ENCODE data around the gene POFUT2.

POFUT2 gene

DNA sequence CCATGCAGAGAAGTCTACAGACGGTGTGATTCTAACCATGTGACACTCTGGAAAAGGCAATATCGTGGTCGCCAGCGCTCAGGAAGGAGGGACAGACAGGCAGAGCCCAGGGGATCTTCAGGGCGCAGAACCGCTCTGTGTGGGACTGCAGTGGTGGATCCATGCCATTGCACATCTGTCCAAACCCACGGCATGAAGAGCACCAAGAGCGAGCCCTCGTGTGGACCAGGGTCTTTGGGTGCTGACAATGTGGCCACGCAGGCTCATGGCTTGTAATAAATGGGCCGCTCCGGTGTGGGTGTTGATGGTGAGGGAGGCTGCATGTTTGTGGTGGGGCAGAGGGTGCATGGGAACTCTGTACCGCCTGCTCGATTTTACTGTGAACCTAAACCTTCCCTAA is 25.3 kb upstream of the POFUT2 start:
- Histone ChIP-seq H4K20me1 (ENCODE audit: insufficient read depth) (no peaks in the 10 kb centered on the region), H3K4me2 (no peak overlapping the region), H3K27ac (no peak overlapping the region), H3K79me2 (ENCODE audit: insufficient read depth, low read depth) (no peaks in the 10 kb centered on the region), H3K4me1 (ENCODE audit: low read depth, poor library complexity, severe bottlenecking) (peaks cover 9% of the 10 kb centered on the region), H3K4me3 (IDR thresholded peaks at IDR 0.05; ENCODE audit: insufficient read depth, low read depth, low read length) (no peak overlapping the region), H3K9ac (no peak overlapping the region), H2AFZ (ENCODE audit: low read depth) (no peak overlapping the region), H3K36me3 (ENCODE audit: insufficient read depth) (no peaks in the 10 kb centered on the region), H3K27me3 (ENCODE audit: insufficient read depth, low read depth) (peaks cover 92% of the 10 kb centered on the region)
- TF ChIP-seq, protein P1, sequence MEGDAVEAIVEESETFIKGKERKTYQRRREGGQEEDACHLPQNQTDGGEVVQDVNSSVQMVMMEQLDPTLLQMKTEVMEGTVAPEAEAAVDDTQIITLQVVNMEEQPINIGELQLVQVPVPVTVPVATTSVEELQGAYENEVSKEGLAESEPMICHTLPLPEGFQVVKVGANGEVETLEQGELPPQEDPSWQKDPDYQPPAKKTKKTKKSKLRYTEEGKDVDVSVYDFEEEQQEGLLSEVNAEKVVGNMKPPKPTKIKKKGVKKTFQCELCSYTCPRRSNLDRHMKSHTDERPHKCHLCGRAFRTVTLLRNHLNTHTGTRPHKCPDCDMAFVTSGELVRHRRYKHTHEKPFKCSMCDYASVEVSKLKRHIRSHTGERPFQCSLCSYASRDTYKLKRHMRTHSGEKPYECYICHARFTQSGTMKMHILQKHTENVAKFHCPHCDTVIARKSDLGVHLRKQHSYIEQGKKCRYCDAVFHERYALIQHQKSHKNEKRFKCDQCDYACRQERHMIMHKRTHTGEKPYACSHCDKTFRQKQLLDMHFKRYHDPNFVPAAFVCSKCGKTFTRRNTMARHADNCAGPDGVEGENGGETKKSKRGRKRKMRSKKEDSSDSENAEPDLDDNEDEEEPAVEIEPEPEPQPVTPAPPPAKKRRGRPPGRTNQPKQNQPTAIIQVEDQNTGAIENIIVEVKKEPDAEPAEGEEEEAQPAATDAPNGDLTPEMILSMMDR (conservative IDR thresholded peaks at IDR 0.05; ENCODE audit: low read depth, low read length), result no peak

DNA sequence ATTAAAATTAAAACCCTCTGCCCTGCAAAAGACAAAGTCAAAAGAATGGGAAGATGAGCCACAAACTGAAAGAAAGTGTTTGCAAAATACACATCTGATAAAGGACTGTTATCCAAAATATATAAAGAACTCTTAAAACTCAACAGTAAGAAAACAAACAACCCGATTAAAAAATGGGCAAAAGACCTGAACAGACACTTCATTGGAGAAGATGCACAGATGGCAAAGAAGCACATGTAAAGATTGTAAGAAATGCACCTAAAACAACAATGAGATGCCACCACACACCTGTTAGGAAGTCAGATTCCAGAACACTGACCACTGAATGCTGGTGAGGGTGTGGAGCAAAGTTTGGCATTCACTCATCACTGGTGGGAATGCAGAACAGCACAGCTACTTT is 24.6 kb upstream of the POFUT2 start:
- Histone ChIP-seq H3K27me3 (ENCODE audit: insufficient read depth, low read depth) (peaks cover 95% of the 10 kb centered on the region), H3K4me2 (no peak overlapping the region), H3K79me2 (ENCODE audit: insufficient read depth, low read depth) (no peaks in the 10 kb centered on the region), H3K27ac (no peak overlapping the region), H3K9ac (no peak overlapping the region), H3K4me1 (ENCODE audit: low read depth, poor library complexity, severe bottlenecking) (peaks cover 12% of the 10 kb centered on the region), H4K20me1 (ENCODE audit: insufficient read depth) (no peaks in the 10 kb centered on the region), H3K36me3 (ENCODE audit: insufficient read depth) (no peaks in the 10 kb centered on the region), H3K4me3 (IDR thresholded peaks at IDR 0.05; ENCODE audit: insufficient read depth, low read depth, low read length) (no peak overlapping the region), H2AFZ (ENCODE audit: low read depth) (no peak overlapping the region)
- TF ChIP-seq, protein P1 (conservative IDR thresholded peaks at IDR 0.05; ENCODE audit: low read depth, low read length), result no peak

DNA sequence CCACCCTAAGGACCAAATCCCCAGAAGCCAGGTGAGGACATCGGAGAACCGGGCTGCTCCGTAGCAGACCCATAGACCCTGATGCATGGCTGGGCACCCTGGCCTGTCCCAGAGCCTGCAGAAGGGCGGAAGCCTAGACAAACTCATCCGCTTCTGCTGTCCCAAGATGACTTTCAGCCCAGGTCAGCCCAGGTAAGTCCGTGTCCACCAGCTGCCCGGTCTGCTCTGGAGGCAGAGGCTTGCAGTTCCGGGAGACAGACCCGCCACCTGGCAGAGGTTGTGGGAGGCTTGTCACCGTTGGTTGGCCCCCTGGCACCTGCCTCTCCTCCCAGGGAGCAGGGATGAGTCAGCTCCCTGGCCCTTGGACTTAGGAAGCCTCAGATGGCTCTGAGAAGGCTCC is 22.8 kb upstream of the POFUT2 start:
- H3K4me1 ChIP-seq (ENCODE audit: low read depth, poor library complexity, severe bottlenecking), result peaks cover 19% of the 10 kb centered on the region
- no peak overlapping the region for H3K27ac ChIP-seq
- no peaks in the 10 kb centered on the region for H4K20me1 ChIP-seq (ENCODE audit: insufficient read depth)
- H3K9ac ChIP-seq, result no peak overlapping the region
- H3K36me3 ChIP-seq (ENCODE audit: insufficient read depth), result no peaks in the 10 kb centered on the region
- no peak overlapping the region for H2AFZ ChIP-seq (ENCODE audit: low read depth)
- H3K4me3 ChIP-seq (IDR thresholded peaks at IDR 0.05; ENCODE audit: insufficient read depth, low read depth, low read length), result no peak overlapping the region
- TF ChIP-seq, protein P1 (conservative IDR thresholded peaks at IDR 0.05; ENCODE audit: low read depth, low read length), result no peak
- H3K79me2 ChIP-seq (ENCODE audit: insufficient read depth, low read depth), result no peaks in the 10 kb centered on the region
- H3K27me3 ChIP-seq (ENCODE audit: insufficient read depth, low read depth), result peaks cover 94% of the 10 kb centered on the region
- H3K4me2 ChIP-seq, result no peak overlapping the region

DNA sequence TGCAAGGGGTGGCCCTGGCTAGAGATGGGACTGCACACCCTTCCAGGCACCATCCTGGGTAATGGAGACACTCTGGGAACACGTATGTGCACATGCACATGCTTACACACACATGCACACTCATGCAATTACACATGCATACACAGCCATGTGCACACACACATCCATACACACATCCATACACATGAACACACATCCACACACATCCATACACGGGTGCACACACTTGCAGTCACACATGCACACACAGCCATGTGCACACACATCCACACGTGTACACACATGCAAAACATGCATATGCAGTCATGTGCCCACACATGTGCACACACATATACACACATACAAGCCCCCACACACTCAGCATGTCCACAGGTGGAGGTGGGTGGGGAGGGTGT is 22.3 kb upstream of the POFUT2 start:
- Histone ChIP-seq H4K20me1 (ENCODE audit: insufficient read depth) (no peaks in the 10 kb centered on the region), H3K79me2 (ENCODE audit: insufficient read depth, low read depth) (no peaks in the 10 kb centered on the region), H3K4me2 (no peak overlapping the region), H3K9ac (no peak overlapping the region), H3K4me1 (ENCODE audit: low read depth, poor library complexity, severe bottlenecking) (peaks cover 24% of the 10 kb centered on the region), H3K27ac (no peak overlapping the region), H3K36me3 (ENCODE audit: insufficient read depth) (no peaks in the 10 kb centered on the region), H3K4me3 (IDR thresholded peaks at IDR 0.05; ENCODE audit: insufficient read depth, low read depth, low read length) (no peak overlapping the region), H3K27me3 (ENCODE audit: insufficient read depth, low read depth) (peaks cover 94% of the 10 kb centered on the region), H2AFZ (ENCODE audit: low read depth) (no peak overlapping the region)
- TF ChIP-seq, protein P1 (conservative IDR thresholded peaks at IDR 0.05; ENCODE audit: low read depth, low read length), result no peak
